DND-41 (cell line): ENCODE results near the gene PRKAG2.

Experiments
- ATAC-seq: fragments of 200-7000 bp; cut with Tn5 transposase; 3 replicates; pipeline ENCODE4 v1.9.1; 2021; ENCODE audit warnings: low read depth; ENCODE audit not compliant: insufficient read depth
- DNase-seq: peaks from one replicate; pipeline ENCODE4 v3.0.0-alpha.2; 2020
- H2AFZ ChIP-seq: 2 replicates; pipeline ENCODE4 v1.6.0; 2012; ENCODE audit warnings: low read depth, low read length
- H3K27ac ChIP-seq: 2 replicates; pipeline ENCODE4 v1.5.1; 2012; ENCODE audit warnings: low read length, inconsistent platforms
- H3K27me3 ChIP-seq: fragments of 200-600 bp; sonication (generic); 2 replicates; pipeline ENCODE4 v1.6.0; 2012; ENCODE audit warnings: low read length, mild to moderate bottlenecking, inconsistent platforms; ENCODE audit not compliant: insufficient read depth, poor library complexity
- H3K36me3 ChIP-seq: 2 replicates; pipeline ENCODE4 v1.5.1; 2012; ENCODE audit warnings: low read length, inconsistent platforms; ENCODE audit not compliant: insufficient read depth
- H3K4me1 ChIP-seq: 2 replicates; pipeline ENCODE4 v1.5.1; 2012; ENCODE audit warnings: mild to moderate bottlenecking, low read length; ENCODE audit not compliant: insufficient read depth
- H3K4me2 ChIP-seq: 2 replicates; pipeline ENCODE4 v1.6.0; 2012; ENCODE audit warnings: mild to moderate bottlenecking, moderate library complexity, low read length, inconsistent platforms; ENCODE audit not compliant: insufficient read depth
- H3K4me3 ChIP-seq, 2 experiments: fragments of 200-600 bp in 1 of 2; shearing (Covaris generic) in 1 of 2; 2 replicates each; pipeline ENCODE4 v1.5.1; 2012 to 2016; ENCODE audit warnings: inconsistent platforms in 2 of 2, low read length in 2 of 2, mild to moderate bottlenecking in 2 of 2, low read depth in 1 of 2, moderate library complexity in 1 of 2
- H3K79me2 ChIP-seq: 2 replicates; pipeline ENCODE4 v1.6.0; 2012; ENCODE audit warnings: low read length, inconsistent platforms; ENCODE audit not compliant: insufficient read depth
- H3K9ac ChIP-seq: 2 replicates; pipeline ENCODE4 v1.6.0; 2012; ENCODE audit warnings: low read depth, mild to moderate bottlenecking, inconsistent platforms, low read length, moderate library complexity
- H3K9me3 ChIP-seq: 2 replicates; pipeline ENCODE4 v1.5.1; 2012; ENCODE audit warnings: low read length, moderate library complexity, mild to moderate bottlenecking, inconsistent platforms; ENCODE audit not compliant: insufficient read depth, severe bottlenecking
- H4K20me1 ChIP-seq: 2 replicates; pipeline ENCODE4 v1.6.0; 2012; ENCODE audit warnings: low read length; ENCODE audit not compliant: insufficient read depth
- EZH2 ChIP-seq: IDR thresholded peaks from 3 replicates; pipeline ENCODE4 v1.6.1; 2012; ENCODE audit warnings: borderline replicate concordance, low read depth, mild to moderate bottlenecking, moderate library complexity, low read length, inconsistent platforms; ENCODE audit not compliant: severe bottlenecking
- TF ChIP-seq, protein P1 (sequence below): IDR thresholded peaks from 2 replicates; pipeline ENCODE4 v1.5.1; 2012; ENCODE audit warnings: borderline replicate concordance, low read length, moderate library complexity, mild to moderate bottlenecking; ENCODE audit not compliant: poor library complexity, severe bottlenecking; ENCODE audit errors: extremely low read depth

PRKAG2 gene

DNA sequence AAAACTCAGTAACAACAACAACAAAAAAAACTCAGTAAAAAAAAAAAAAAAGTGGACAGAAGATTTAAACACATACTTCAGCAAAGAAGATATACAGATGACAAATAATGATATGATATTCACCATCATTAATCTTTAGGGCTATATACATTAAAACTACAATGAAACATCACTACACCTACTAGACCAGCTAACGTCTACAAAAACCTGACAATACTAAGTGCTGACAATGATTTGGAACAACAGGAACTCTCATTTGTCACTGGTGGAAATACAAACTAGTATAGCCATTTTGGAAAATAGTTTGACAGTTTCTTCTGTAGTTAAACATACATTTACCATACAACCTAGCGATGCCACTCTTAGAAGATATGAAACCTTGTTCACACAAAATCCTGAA lies 185.5 kb downstream of the PRKAG2 start:
- Histone ChIP-seq H3K9ac (no peak overlapping the region), H2AFZ (no peak overlapping the region), H3K27me3 (peaks cover 14% of the 10 kb centered on the region), H3K4me2 (no peak overlapping the region), H3K4me1 (no peaks in the 10 kb centered on the region), H4K20me1 (no peaks in the 10 kb centered on the region), H3K27ac (no peak overlapping the region), H3K4me3 (no peak overlapping the region), H3K9me3 (no peaks in the 10 kb centered on the region), H3K36me3 (no peaks in the 10 kb centered on the region), H3K79me2 (no peaks in the 10 kb centered on the region)
- ATAC-seq (no peak), DNase-seq (no peak)
- TF ChIP-seq, protein P1, sequence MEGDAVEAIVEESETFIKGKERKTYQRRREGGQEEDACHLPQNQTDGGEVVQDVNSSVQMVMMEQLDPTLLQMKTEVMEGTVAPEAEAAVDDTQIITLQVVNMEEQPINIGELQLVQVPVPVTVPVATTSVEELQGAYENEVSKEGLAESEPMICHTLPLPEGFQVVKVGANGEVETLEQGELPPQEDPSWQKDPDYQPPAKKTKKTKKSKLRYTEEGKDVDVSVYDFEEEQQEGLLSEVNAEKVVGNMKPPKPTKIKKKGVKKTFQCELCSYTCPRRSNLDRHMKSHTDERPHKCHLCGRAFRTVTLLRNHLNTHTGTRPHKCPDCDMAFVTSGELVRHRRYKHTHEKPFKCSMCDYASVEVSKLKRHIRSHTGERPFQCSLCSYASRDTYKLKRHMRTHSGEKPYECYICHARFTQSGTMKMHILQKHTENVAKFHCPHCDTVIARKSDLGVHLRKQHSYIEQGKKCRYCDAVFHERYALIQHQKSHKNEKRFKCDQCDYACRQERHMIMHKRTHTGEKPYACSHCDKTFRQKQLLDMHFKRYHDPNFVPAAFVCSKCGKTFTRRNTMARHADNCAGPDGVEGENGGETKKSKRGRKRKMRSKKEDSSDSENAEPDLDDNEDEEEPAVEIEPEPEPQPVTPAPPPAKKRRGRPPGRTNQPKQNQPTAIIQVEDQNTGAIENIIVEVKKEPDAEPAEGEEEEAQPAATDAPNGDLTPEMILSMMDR: no peak
- no peak for TF ChIP-seq EZH2

DNA sequence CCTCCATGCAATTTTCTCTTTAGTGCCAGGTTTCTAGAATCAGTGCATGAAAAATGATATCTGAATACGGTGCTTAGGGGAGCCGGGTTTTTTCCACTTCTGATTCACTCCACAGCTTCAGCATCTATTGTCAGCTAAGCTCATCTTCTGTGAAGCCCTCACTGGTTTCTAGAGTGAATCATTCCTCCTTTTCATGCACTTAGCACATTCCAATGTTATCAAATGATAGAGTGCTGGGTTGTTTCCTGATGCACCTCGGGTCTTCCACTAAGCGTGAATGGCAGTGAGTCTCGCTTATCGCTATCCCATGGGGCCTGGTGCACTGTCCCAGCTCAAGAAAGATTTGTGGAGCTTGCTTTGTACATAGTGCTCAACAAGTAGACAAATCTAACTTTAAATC lies 186.3 kb downstream of the PRKAG2 start:
- H3K27ac ChIP-seq: no peak overlapping the region
- no peak for ATAC-seq
- no peaks in the 10 kb centered on the region for H3K36me3 ChIP-seq
- no peaks in the 10 kb centered on the region for H4K20me1 ChIP-seq
- H3K9ac ChIP-seq: no peak overlapping the region
- TF ChIP-seq EZH2: no peak
- TF ChIP-seq, protein P1: no peak
- no peak overlapping the region for H3K4me2 ChIP-seq
- H3K4me3 ChIP-seq: no peak overlapping the region
- no peaks in the 10 kb centered on the region for H3K4me1 ChIP-seq
- peaks cover 17% of the 10 kb centered on the region for H3K27me3 ChIP-seq
- no peak for DNase-seq
- no peaks in the 10 kb centered on the region for H3K79me2 ChIP-seq
- no peak overlapping the region for H2AFZ ChIP-seq
- no peaks in the 10 kb centered on the region for H3K9me3 ChIP-seq

DNA sequence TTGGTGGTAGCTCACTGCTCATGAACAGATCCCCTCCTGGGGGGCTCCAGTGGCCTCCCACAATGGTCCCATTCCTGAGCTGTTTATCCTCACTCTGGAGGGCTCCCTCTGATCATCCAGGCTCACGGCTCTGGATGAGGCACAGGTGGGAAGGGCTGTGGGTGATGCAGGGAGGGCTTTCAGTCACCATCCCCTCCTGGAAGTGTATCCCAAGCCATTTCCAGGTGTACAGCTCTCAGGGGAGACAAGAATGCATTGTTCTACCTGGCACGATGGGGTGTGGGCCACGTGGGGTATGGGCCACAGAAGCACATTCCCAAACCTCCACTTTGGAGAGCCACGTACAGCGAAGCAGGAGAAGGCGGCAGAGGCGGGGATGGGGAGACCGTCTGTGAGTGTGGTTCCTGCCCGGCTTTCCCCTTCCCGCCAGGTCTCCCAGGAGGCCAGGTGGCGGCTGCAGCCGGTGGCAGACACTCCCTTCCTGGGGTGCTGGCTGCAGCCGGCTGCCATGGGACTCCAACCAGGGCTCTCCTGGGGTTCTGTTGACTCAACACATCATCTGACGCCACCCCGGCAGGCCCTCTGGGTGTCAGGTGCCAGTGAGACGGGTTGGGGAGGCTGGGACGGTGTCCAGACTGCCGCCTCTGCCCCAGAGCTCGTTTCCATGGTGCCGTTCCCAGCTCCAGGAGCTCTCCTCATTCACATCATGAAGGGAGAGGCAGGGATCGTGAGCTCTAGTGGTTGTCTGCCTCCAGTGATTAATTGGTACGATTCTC lies 187.5 kb downstream of the PRKAG2 start:
- no peak overlapping the region for H3K27ac ChIP-seq
- peaks cover 17% of the 10 kb centered on the region for H3K27me3 ChIP-seq
- no peak overlapping the region for H2AFZ ChIP-seq
- H3K9me3 ChIP-seq: no peaks in the 10 kb centered on the region
- H3K4me3 ChIP-seq: no peak overlapping the region
- no peaks in the 10 kb centered on the region for H3K79me2 ChIP-seq
- no peaks in the 10 kb centered on the region for H4K20me1 ChIP-seq
- no peak overlapping the region for H3K4me2 ChIP-seq
- TF ChIP-seq, protein P1: no peak
- no peak for TF ChIP-seq EZH2
- no peak for DNase-seq
- ATAC-seq: no peak
- no peaks in the 10 kb centered on the region for H3K36me3 ChIP-seq
- no peaks in the 10 kb centered on the region for H3K4me1 ChIP-seq
- no peak overlapping the region for H3K9ac ChIP-seq
